A549 (cell line): ENCODE measurements around the gene FERMT1. TPM values are rescaled to one million over a fixed set of nuclear protein-coding genes. Genes with fewer than 3 reads are reported as not detected.

ENCODE experiments used
- ATAC-seq, 2 experiments: fragments of 200-7000 bp in 1 of 2; fragments of >200 bp in 1 of 2; cut with Nextera tagmentation in 1 of 2; cut with Tn5 transposase in 1 of 2; 3 replicates each; pipeline versions ENCODE4 v1.8.0 to v1.9.1; 2018 to 2020; ENCODE audit warnings: mild to moderate bottlenecking in 1 of 2, moderate library complexity in 1 of 2
- CTCF ChIA-PET: fragments of 300-600 bp; sonication (Branson Sonifier 250); formaldehyde crosslinking; extraction: SDS; loops from one replicate; lab custom pipeline; 2021; ENCODE audit warnings: antibody characterized with exemption, inconsistent platforms; lab: Yijun Ruan, JAX
- POLR2A ChIA-PET: fragments of 350-600 bp; formaldehyde crosslinking; extraction: SDS; loops from one replicate; lab custom pipeline; 2021; ENCODE audit warnings: antibody characterized with exemption, inconsistent platforms; lab: Yijun Ruan, JAX
- DNase-seq, 2 experiments: peaks; one replicate each; pipeline versions ENCODE4 v3.0.0 to v3.0.0-alpha.2; 2011 to 2016; ENCODE audit warnings: low read depth in 1 of 2, low spot score in 1 of 2
- FAIRE-seq: peaks from 2 replicates; lab custom pipeline; 2011; peaks lifted over from hg19 to GRCh38; lab: Jason Lieb, UNC
- H3K27ac ChIP-seq, 2 experiments: fragments of >200 bp; sonication (Bioruptor Twin); formaldehyde crosslinking; 3 replicates each; pipeline ENCODE4 v1.5.1; 2016 to 2017
- H3K4me1 ChIP-seq: fragments of >200 bp; sonication (Bioruptor Twin); formaldehyde crosslinking; 3 replicates; pipeline ENCODE4 v1.6.1; 2016
- H3K4me2 ChIP-seq: fragments of >200 bp; sonication (Bioruptor Twin); formaldehyde crosslinking; 3 replicates; pipeline ENCODE4 v1.6.1; 2016
- H3K4me3 ChIP-seq: fragments of >200 bp; sonication (Bioruptor Twin); formaldehyde crosslinking; 3 replicates; pipeline ENCODE4 v1.5.1; 2016
- H3K9me3 ChIP-seq: fragments of >200 bp; sonication (Bioruptor Twin); formaldehyde crosslinking; 3 replicates; pipeline ENCODE4 v1.6.1; 2016
- CHD2 ChIP-seq: fragments of 150-350 bp; IDR thresholded peaks from 2 replicates; pipeline ENCODE4 v1.6.1; 2014; ENCODE audit warnings: low read length; ENCODE audit not compliant: partially characterized antibody
- CHD4 ChIP-seq: fragments of 200-600 bp; sonication (generic); IDR thresholded peaks from 2 replicates; pipeline ENCODE4 v1.6.1; 2016; ENCODE audit warnings: antibody characterized with exemption, mild to moderate bottlenecking, borderline replicate concordance
- EHMT2 ChIP-seq: fragments of 200-600 bp; sonication (generic); IDR thresholded peaks from 2 replicates; pipeline ENCODE4 v1.6.1; 2016; ENCODE audit warnings: antibody characterized with exemption, low read depth, mild to moderate bottlenecking, moderate library complexity
- FOSB ChIP-seq: fragments of 250-450 bp; sonication (Bioruptor Pico); IDR thresholded peaks from 2 replicates; pipeline ENCODE4 v1.5.0; 2020; ENCODE audit warnings: mild to moderate bottlenecking, moderate library complexity
- GATA3 ChIP-seq: IDR thresholded peaks from 2 replicates; pipeline ENCODE4 v1.6.1; 2012; ENCODE audit warnings: borderline replicate concordance
- HOXB13 ChIP-seq: fragments of 250-450 bp; sonication (Bioruptor Pico); IDR thresholded peaks from 2 replicates; pipeline ENCODE4 v1.5.0; 2020; ENCODE audit warnings: low read depth, mild to moderate bottlenecking, moderate library complexity
- JUNB ChIP-seq: fragments of >200 bp; sonication (Bioruptor Twin); formaldehyde crosslinking; IDR thresholded peaks from 2 replicates; pipeline ENCODE4 v1.6.1; 2016
- MAZ ChIP-seq: fragments of 150-350 bp; IDR thresholded peaks from 2 replicates; pipeline ENCODE4 v1.6.1; 2014; ENCODE audit warnings: antibody characterized with exemption, low read depth, low read length, borderline replicate concordance
- NFE2L2 ChIP-seq: fragments of 150-350 bp; conservative IDR thresholded peaks from 2 replicates; pipeline ENCODE4 v1.6.1; 2014; ENCODE audit warnings: low read length
- NR3C1 ChIP-seq: fragments of >200 bp; sonication (Bioruptor Twin); formaldehyde crosslinking; IDR thresholded peaks from 3 replicates; pipeline ENCODE4 v1.6.1; 2017
- POLR2AphosphoS2 ChIP-seq: conservative IDR thresholded peaks from 2 replicates; pipeline ENCODE4 v1.6.1; 2012; ENCODE audit warnings: low read length, improper control_type of control experiment, inconsistent platforms
- RARB ChIP-seq: fragments of 250-450 bp; sonication (Bioruptor Pico); IDR thresholded peaks from 2 replicates; pipeline ENCODE4 v1.8.0; 2021; ENCODE audit warnings: mild to moderate bottlenecking, moderate library complexity
- RFX5 ChIP-seq: fragments of 450-650 bp; IDR thresholded peaks from 2 replicates; pipeline ENCODE4 v1.7.1; 2014; ENCODE audit warnings: antibody characterized with exemption, mild to moderate bottlenecking, moderate library complexity
- RNF2 ChIP-seq: fragments of 200-600 bp; sonication (generic); IDR thresholded peaks from 2 replicates; pipeline ENCODE4 v1.6.1; 2016; ENCODE audit warnings: low read depth, mild to moderate bottlenecking, antibody characterized with exemption, moderate library complexity, borderline replicate concordance
- TFCP2L1 ChIP-seq: fragments of 250-450 bp; sonication (Bioruptor Pico); IDR thresholded peaks from 2 replicates; pipeline ENCODE4 v1.5.0; 2021; ENCODE audit warnings: mild to moderate bottlenecking
- ZC3H11A ChIP-seq: fragments of 450-650 bp; IDR thresholded peaks from 2 replicates; pipeline ENCODE4 v1.6.1; 2014; ENCODE audit warnings: antibody characterized with exemption, mild to moderate bottlenecking
- ZSCAN20 ChIP-seq: fragments of 250-450 bp; sonication (Bioruptor Pico); IDR thresholded peaks from 2 replicates; pipeline ENCODE4 v1.8.0; 2022; ENCODE audit warnings: mild to moderate bottlenecking, moderate library complexity
- WGBS: methylation state at CpG from one replicate; pipeline ENCODE4 v1.1.6; 2017; ENCODE audit errors: missing lambda C conversion rate; 5-methylcytosine and 5-hydroxymethylcytosine counted together
- polyA plus RNA-seq, 4 experiments: library from polyadenylated mRNA; depleted of rRNA in 3 of 4; stranded (reverse); fragments of >200 nt; fragmentation: RNase III in 1 of 4; extraction: RNeasy Plus Mini Kit Qiagen cat#74134 plus additional on column Dnase treatment in 1 of 4; gene quantifications; 2 replicates in 3 of 4; 3 replicates in 1 of 4; pipeline ENCODE4 v1.2.3, GENCODE V29; 2011 to 2017
- TF ChIP-seq, protein P1 (sequence below): fragments of 150-350 bp; IDR thresholded peaks from 2 replicates; pipeline ENCODE4 v1.6.1; 2014; ENCODE audit warnings: low read depth, mild to moderate bottlenecking, low read length
- TF ChIP-seq, protein P2 (sequence below): fragments of 450-650 bp; IDR thresholded peaks from 2 replicates; pipeline ENCODE4 v1.6.1; 2014; ENCODE audit warnings: antibody characterized with exemption
- TF ChIP-seq, protein P3 (sequence below): IDR thresholded peaks from 2 replicates; pipeline ENCODE4 v1.6.1; 2012
- TF ChIP-seq, protein P4 (sequence below): fragments of 200-600 bp; sonication (generic); IDR thresholded peaks from 2 replicates; pipeline ENCODE4 v1.6.1; 2016; ENCODE audit warnings: antibody characterized with exemption, mild to moderate bottlenecking, moderate library complexity
- TF ChIP-seq, protein P5 (sequence below): fragments of >200 bp; sonication (Bioruptor Twin); formaldehyde crosslinking; IDR thresholded peaks from 3 replicates; pipeline ENCODE4 v1.5.1; 2016

Gene FERMT1
- polyA plus RNA-seq, 2 of the 4 experiments (the other 2 are of a cell fraction) = 12.7 to 19.1 TPM

GRCh38 chr20:6060213-6060612 lies 62.6 kb downstream of the FERMT1 start:
- DNase-seq (no peak), ATAC-seq (no peak), FAIRE-seq (no peak)
- no peak overlapping the region for H3K4me3 ChIP-seq
- TF ChIP-seq RFX5 (no peak), JUNB (no peak), CHD4 (no peak), ZC3H11A (no peak), MAZ (no peak), CHD2 (no peak)
- TF ChIP-seq, protein P1, sequence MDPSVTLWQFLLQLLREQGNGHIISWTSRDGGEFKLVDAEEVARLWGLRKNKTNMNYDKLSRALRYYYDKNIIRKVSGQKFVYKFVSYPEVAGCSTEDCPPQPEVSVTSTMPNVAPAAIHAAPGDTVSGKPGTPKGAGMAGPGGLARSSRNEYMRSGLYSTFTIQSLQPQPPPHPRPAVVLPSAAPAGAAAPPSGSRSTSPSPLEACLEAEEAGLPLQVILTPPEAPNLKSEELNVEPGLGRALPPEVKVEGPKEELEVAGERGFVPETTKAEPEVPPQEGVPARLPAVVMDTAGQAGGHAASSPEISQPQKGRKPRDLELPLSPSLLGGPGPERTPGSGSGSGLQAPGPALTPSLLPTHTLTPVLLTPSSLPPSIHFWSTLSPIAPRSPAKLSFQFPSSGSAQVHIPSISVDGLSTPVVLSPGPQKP = no peak
- ChIA-PET POLR2A (interaction anchor here (0.6 kb wide), 1 partner anchor 595 kb away, joined by 3 read pairs; no protein-coding TSS in a partner anchor), CTCF (interaction anchor here (1.0 to 2.2 kb wide), 5 partner anchors 16 to 531 kb away, joined by 3 to 6 read pairs (median 4); no protein-coding TSS in a partner anchor)
- WGBS = 22% methylated on average over 6 of the region's 6 CpGs
- no peak overlapping the region for H3K4me2 ChIP-seq
- H3K9me3 ChIP-seq = no peaks in the 10 kb centered on the region
- H3K4me1 ChIP-seq = no peaks in the 10 kb centered on the region
- H3K27ac ChIP-seq = no peak overlapping the region

DNA sequence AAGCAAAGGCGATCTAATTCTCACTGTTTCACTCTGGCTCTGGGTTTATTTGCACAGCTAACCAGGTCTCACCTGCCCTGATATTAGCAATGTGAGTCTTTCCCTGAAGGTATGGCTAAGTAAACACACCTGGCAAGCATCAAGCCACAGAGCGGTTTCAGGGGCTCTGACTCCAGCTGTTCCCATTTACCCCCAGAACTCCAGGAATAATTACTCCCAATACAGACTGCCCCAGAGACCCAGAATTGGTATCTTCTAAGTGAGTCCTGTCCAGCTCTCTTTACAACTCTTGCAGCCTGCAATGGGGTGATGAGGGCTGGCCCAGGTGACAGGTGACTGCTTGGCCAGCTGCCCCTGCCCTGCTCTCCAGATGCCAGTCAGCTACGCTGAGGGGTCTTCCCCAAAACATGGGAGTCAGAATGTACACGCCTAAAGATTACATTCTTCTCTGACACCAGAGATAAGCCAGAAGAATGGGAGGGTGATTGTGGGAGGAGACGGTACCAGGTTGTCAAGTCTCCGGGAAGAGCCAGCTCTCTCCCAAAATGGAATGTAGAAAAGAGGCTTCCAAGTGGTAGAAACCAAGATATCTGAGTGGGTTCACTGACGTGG lies 64.0 kb downstream of the FERMT1 start:
- no peak for FAIRE-seq
- 48% methylated on average over 7 of the region's 7 CpGs for WGBS
- H3K27ac ChIP-seq = no peak overlapping the region
- no peak for DNase-seq
- H3K4me3 ChIP-seq = no peak overlapping the region
- no peak overlapping the region for H3K4me2 ChIP-seq
- POLR2A ChIA-PET = no interaction called here
- ATAC-seq = no peak
- no peaks in the 10 kb centered on the region for H3K9me3 ChIP-seq
- CTCF ChIA-PET = interaction anchor here (0.9 to 2.2 kb wide), 6 partner anchors 15 to 530 kb away, joined by 3 to 6 read pairs (median 4); no protein-coding TSS in a partner anchor
- no peaks in the 10 kb centered on the region for H3K4me1 ChIP-seq
- TF ChIP-seq EHMT2 (no peak), NFE2L2 (no peak), RARB (CRISPR knock-in tag) (no peak), FOSB (CRISPR knock-in tag) (no peak)
- TF ChIP-seq, protein P2, sequence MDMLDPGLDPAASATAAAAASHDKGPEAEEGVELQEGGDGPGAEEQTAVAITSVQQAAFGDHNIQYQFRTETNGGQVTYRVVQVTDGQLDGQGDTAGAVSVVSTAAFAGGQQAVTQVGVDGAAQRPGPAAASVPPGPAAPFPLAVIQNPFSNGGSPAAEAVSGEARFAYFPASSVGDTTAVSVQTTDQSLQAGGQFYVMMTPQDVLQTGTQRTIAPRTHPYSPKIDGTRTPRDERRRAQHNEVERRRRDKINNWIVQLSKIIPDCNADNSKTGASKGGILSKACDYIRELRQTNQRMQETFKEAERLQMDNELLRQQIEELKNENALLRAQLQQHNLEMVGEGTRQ = no peak
- TF ChIP-seq, all 56 proteins: peak for 0

DNA sequence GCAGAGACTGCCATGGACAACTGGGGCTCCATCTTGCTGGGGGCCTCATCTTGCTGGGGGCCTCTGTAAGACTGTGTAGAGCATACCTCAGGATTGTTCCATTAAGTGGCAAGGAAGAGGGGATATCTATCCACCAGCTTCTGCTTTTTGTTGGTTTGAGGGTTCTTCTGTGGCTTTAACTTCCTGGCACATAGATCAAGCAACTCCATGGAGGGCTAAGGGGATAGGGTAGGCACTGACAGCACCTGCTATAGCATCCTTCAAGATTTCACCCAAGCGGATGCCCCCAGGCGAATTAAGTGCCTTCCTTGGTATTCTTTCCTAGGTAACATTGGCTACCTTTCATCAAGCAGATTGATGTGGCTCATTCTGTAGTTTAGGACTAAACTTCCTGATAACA lies 65.1 kb downstream of the FERMT1 start:
- Histone ChIP-seq H3K4me1 (no peaks in the 10 kb centered on the region; the same call in 2 of the 3 replicates), H3K27ac (no peak overlapping the region), H3K9me3 (no peaks in the 10 kb centered on the region), H3K4me2 (no peak overlapping the region), H3K4me3 (no peak overlapping the region)
- WGBS = 66% methylated on average over 2 of the region's 2 CpGs
- POLR2A ChIA-PET = no interaction called here
- FAIRE-seq = no peak
- CTCF ChIA-PET = interaction anchor here (1.5 kb wide), 1 partner anchor 528 kb away, joined by 4 read pairs; no protein-coding TSS in a partner anchor
- no peak for DNase-seq
- ATAC-seq = no peak
- TF ChIP-seq TFCP2L1 (CRISPR knock-in tag) = no peak
- TF ChIP-seq CHD4 = no peak

DNA sequence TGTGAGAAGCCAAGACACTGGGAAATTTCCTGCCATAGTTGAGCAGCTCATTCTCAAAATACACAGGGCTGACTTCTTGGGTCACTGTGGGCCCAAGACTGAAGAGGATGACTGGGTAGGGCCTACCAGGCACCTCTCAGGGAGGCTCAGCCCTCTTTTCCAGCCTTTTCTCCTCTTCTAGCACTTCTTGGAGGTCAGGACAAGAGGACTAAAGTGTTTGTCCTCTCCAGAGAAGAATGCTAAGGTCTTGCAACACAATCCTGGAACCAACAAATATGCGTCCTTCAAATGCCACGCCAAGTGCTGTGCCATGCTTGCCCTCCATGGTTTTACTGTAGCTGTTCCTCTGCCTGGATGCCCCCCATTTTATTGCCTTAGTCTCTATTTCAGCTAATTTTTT lies 65.7 kb downstream of the FERMT1 start:
- Histone ChIP-seq H3K4me1 (peaks cover 4% of the 10 kb centered on the region; the same call in 2 of the 3 replicates), H3K4me2 (no peak overlapping the region), H3K27ac (no peak overlapping the region), H3K9me3 (no peaks in the 10 kb centered on the region), H3K4me3 (no peak overlapping the region)
- POLR2A ChIA-PET = no interaction called here
- CTCF ChIA-PET = interaction anchor here (1.1 to 1.5 kb wide), 2 partner anchors 528 kb away, joined by 3 to 4 read pairs; no protein-coding TSS in a partner anchor
- WGBS = 76% methylated on average over 2 of the region's 2 CpGs
- FAIRE-seq (no peak), DNase-seq (no peak), ATAC-seq (no peak)
- TF ChIP-seq RARB (CRISPR knock-in tag) (no peak), RFX5 (no peak), ZSCAN20 (CRISPR knock-in tag) (no peak), NR3C1 (no peak), ZC3H11A (no peak), RNF2 (no peak), HOXB13 (CRISPR knock-in tag) (no peak), EHMT2 (no peak), POLR2AphosphoS2 (no peak), GATA3 (no peak)
- TF ChIP-seq, protein P3, sequence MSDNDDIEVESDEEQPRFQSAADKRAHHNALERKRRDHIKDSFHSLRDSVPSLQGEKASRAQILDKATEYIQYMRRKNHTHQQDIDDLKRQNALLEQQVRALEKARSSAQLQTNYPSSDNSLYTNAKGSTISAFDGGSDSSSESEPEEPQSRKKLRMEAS = no peak
- TF ChIP-seq, protein P4, sequence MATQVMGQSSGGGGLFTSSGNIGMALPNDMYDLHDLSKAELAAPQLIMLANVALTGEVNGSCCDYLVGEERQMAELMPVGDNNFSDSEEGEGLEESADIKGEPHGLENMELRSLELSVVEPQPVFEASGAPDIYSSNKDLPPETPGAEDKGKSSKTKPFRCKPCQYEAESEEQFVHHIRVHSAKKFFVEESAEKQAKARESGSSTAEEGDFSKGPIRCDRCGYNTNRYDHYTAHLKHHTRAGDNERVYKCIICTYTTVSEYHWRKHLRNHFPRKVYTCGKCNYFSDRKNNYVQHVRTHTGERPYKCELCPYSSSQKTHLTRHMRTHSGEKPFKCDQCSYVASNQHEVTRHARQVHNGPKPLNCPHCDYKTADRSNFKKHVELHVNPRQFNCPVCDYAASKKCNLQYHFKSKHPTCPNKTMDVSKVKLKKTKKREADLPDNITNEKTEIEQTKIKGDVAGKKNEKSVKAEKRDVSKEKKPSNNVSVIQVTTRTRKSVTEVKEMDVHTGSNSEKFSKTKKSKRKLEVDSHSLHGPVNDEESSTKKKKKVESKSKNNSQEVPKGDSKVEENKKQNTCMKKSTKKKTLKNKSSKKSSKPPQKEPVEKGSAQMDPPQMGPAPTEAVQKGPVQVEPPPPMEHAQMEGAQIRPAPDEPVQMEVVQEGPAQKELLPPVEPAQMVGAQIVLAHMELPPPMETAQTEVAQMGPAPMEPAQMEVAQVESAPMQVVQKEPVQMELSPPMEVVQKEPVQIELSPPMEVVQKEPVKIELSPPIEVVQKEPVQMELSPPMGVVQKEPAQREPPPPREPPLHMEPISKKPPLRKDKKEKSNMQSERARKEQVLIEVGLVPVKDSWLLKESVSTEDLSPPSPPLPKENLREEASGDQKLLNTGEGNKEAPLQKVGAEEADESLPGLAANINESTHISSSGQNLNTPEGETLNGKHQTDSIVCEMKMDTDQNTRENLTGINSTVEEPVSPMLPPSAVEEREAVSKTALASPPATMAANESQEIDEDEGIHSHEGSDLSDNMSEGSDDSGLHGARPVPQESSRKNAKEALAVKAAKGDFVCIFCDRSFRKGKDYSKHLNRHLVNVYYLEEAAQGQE = no peak
- TF ChIP-seq, protein P5, sequence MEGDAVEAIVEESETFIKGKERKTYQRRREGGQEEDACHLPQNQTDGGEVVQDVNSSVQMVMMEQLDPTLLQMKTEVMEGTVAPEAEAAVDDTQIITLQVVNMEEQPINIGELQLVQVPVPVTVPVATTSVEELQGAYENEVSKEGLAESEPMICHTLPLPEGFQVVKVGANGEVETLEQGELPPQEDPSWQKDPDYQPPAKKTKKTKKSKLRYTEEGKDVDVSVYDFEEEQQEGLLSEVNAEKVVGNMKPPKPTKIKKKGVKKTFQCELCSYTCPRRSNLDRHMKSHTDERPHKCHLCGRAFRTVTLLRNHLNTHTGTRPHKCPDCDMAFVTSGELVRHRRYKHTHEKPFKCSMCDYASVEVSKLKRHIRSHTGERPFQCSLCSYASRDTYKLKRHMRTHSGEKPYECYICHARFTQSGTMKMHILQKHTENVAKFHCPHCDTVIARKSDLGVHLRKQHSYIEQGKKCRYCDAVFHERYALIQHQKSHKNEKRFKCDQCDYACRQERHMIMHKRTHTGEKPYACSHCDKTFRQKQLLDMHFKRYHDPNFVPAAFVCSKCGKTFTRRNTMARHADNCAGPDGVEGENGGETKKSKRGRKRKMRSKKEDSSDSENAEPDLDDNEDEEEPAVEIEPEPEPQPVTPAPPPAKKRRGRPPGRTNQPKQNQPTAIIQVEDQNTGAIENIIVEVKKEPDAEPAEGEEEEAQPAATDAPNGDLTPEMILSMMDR = no peak
